Endodermal cell (in vitro differentiated cells): ENCODE measurements around the gene SLC44A1. TPM values are rescaled to one million over a fixed set of nuclear protein-coding genes. Genes with fewer than 3 reads are reported as not detected.

Source experiments
- DNase-seq: peaks from one replicate; pipeline ENCODE4 v3.0.0-alpha.2; 2017
- H3K27ac ChIP-seq: 2 replicates; pipeline ENCODE4 v1.5.1; 2013; ENCODE audit warnings: mild to moderate bottlenecking, low read depth, low read length, moderate library complexity
- H3K27me3 ChIP-seq: 2 replicates; pipeline ENCODE4 v1.6.1; 2013; ENCODE audit warnings: mild to moderate bottlenecking, low read length, moderate library complexity; ENCODE audit not compliant: insufficient read depth, control insufficient read depth, poor library complexity, severe bottlenecking
- H3K36me3 ChIP-seq: 2 replicates; pipeline ENCODE4 v1.7.0; 2013; ENCODE audit warnings: mild to moderate bottlenecking, low read length, moderate library complexity; ENCODE audit not compliant: control insufficient read depth, insufficient read depth
- H3K4me1 ChIP-seq: one replicate; pipeline ENCODE4 v1.7.0; 2013; ENCODE audit warnings: low read length; ENCODE audit not compliant: control insufficient read depth, insufficient read depth
- H3K4me3 ChIP-seq: 2 replicates; pipeline ENCODE4 v1.5.1; 2013; ENCODE audit warnings: mild to moderate bottlenecking, low read length, moderate library complexity
- H3K9ac ChIP-seq: 2 replicates; pipeline ENCODE4 v1.6.1; 2013; ENCODE audit warnings: mild to moderate bottlenecking, low read length, moderate library complexity; ENCODE audit not compliant: poor library complexity, severe bottlenecking; ENCODE audit errors: extremely low read depth
- H3K9me3 ChIP-seq: 2 replicates; pipeline ENCODE4 v1.6.1; 2013; ENCODE audit warnings: mild to moderate bottlenecking, low read length, moderate library complexity; ENCODE audit not compliant: control insufficient read depth
- H3K27ac Mint-ChIP-seq: 2 replicates; pipeline ENCODE4 v1.8.0; 2020; ENCODE audit warnings: mixed read lengths
- H3K27me3 Mint-ChIP-seq: 2 replicates; pipeline ENCODE4 v1.8.0; 2021; ENCODE audit warnings: mild to moderate bottlenecking, mixed read lengths; ENCODE audit not compliant: insufficient read depth
- H3K36me3 Mint-ChIP-seq: 2 replicates; pipeline ENCODE4 v1.8.0; 2020; ENCODE audit warnings: low read depth, mixed read lengths
- H3K4me1 Mint-ChIP-seq: 2 replicates; pipeline ENCODE4 v1.8.0; 2020; ENCODE audit warnings: mixed read lengths
- H3K4me3 Mint-ChIP-seq: 2 replicates; pipeline ENCODE4 v1.8.0; 2020; ENCODE audit warnings: mild to moderate bottlenecking, moderate library complexity, mixed read lengths
- H3K9me3 Mint-ChIP-seq: 2 replicates; pipeline ENCODE4 v1.8.0; 2020; ENCODE audit warnings: mild to moderate bottlenecking, mixed read lengths
- CTCF ChIP-seq: fragments of 200-600 bp; sonication (generic); conservative IDR thresholded peaks from 2 replicates; pipeline ENCODE4 v1.5.0; 2021; ENCODE audit warnings: antibody characterized with exemption, mild to moderate bottlenecking
- WGBS, 2 experiments: methylation state at CpG; one replicate each; pipeline versions ENCODE4 v1.1.5 to v1.1.7; 2013; ENCODE audit warnings: missing lambda C conversion rate in 2 of 2, mixed read lengths in 1 of 2; ENCODE audit not compliant: insufficient coverage in 1 of 2, insufficient read length in 1 of 2; 5-methylcytosine and 5-hydroxymethylcytosine counted together
- total RNA-seq, 2 donors: library from RNA; stranded (reverse); fragmentation: NEBNext Ultra II Directional in 1 of 2; extraction: Animal tissue kit (Norgen Biotek cat#: 25700) in 1 of 2; gene quantifications; 2 replicates in 1 of 2; 3 replicates in 1 of 2; pipeline ENCODE4 v1.2.1, GENCODE V29; 2021

SLC44A1 gene
- total RNA-seq, 2 donors from 2014 or later: 69.7 to 73.4 TPM

DNA sequence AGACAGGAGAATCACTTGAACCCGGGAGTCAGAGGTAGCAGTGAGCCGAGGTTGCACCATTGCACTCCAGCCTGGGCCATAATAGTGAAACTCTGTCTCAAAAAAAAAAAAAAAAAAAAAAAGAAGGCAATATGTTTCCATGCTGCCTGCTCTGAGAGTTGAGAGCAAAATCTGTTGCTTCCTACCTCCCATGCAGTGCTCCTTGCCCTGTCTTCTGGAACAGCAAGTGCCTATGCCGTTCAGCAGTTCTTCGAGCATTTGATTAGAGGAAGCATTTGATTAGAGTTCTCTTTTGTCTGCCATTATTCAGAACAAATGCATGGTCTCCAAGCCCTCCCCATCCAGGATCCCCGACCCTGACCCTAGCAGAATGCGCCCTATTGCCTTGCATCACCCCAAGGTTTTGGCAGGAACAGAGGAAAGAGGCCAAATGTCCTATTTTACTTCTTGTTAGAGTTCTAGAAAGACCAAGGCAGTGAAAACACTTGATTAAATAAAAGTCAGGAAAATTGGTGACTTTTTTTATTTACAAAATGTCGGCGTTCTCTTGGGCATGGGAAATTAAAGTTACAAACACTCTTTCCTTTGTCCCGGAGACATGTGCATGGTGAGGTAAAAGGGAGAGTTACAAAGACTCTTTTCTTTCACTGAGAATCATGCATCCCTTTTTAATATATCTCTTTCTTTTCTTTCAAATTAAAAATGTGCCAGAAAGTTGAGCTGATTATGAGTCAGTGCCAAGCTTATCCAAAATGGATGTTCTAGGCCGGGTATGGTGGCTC lies 175.6 kb downstream of the SLC44A1 start:
- Histone ChIP-seq H3K27me3 (no peaks in the 10 kb centered on the region), H3K36me3 (no peaks in the 10 kb centered on the region), H3K4me3 (no peak overlapping the region), H3K9me3 (peaks cover 9% of the 10 kb centered on the region), H3K27ac (no peak overlapping the region), H3K9ac (no peak overlapping the region), H3K4me1 (peaks cover under 1% of the 10 kb centered on the region)
- Mint-ChIP-seq H3K27me3 (no peaks in the 10 kb centered on the region), H3K27ac (no peak overlapping the region), H3K4me3 (no peak overlapping the region), H3K4me1 (peaks cover 8% of the 10 kb centered on the region), H3K36me3 (no peaks in the 10 kb centered on the region), H3K9me3 (peaks cover 9% of the 10 kb centered on the region)
- 92 to 93% methylated on average over 7 to 10 of the region's 10 CpGs for WGBS, 2 experiments
- TF ChIP-seq CTCF: no peak
- DNase-seq: no peak

- H3K4me1 ChIP-seq: no peaks in the 10 kb centered on the region
- H3K27me3 ChIP-seq: no peaks in the 10 kb centered on the region
- no peaks in the 10 kb centered on the region for H3K36me3 ChIP-seq
- no peaks in the 10 kb centered on the region for H3K27me3 Mint-ChIP-seq
- peaks cover 4% of the 10 kb centered on the region for H3K4me1 Mint-ChIP-seq
- no peak overlapping the region for H3K9ac ChIP-seq
- no peak for TF ChIP-seq CTCF
- H3K27ac Mint-ChIP-seq: no peak overlapping the region
- no peak for DNase-seq
- 88 to 95% methylated on average over 1 to 2 of the region's 2 CpGs for WGBS, 2 experiments
- no peak overlapping the region for H3K4me3 ChIP-seq
- H3K36me3 Mint-ChIP-seq: no peaks in the 10 kb centered on the region
- no peak overlapping the region for H3K27ac ChIP-seq
- H3K9me3 ChIP-seq: peaks cover 9% of the 10 kb centered on the region
- no peak overlapping the region for H3K4me3 Mint-ChIP-seq
- H3K9me3 Mint-ChIP-seq: peaks cover 9% of the 10 kb centered on the region
Measured at GRCh38 chr9:105421154-105421553, 176.7 kb downstream of the SLC44A1 start.

DNA sequence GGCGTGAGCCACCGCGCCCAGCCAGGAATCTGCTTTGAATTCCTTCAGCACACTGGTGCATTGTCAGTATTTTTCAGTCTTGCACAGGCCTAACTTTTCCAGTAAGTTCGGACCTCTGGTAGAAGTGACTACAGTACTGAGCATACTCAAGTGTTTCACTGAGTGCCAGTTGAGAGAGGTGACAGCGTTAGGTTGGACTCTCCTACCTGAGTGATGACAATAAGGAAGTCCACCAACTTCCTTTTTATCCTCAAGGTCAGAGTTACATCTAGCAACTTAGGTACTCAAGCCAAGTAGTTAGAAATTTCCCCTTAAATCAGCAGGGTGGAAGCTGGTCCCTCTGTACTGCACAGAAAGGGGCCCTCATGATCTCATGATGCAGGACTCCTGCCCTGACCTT lies 177.4 kb downstream of the SLC44A1 start:
- Mint-ChIP-seq H3K4me1 (peaks cover 4% of the 10 kb centered on the region), H3K27ac (no peak overlapping the region), H3K9me3 (peaks cover 9% of the 10 kb centered on the region), H3K36me3 (no peaks in the 10 kb centered on the region), H3K27me3 (no peaks in the 10 kb centered on the region), H3K4me3 (no peak overlapping the region)
- DNase-seq: no peak
- no peak for TF ChIP-seq CTCF
- Histone ChIP-seq H3K36me3 (no peaks in the 10 kb centered on the region), H3K27me3 (no peaks in the 10 kb centered on the region), H3K4me1 (no peaks in the 10 kb centered on the region), H3K9me3 (peaks cover 9% of the 10 kb centered on the region), H3K27ac (no peak overlapping the region), H3K4me3 (no peak overlapping the region), H3K9ac (no peak overlapping the region)
- WGBS, 2 experiments: 95 to 98% methylated on average over 5 of the region's 5 CpGs
